Measurements from ENCODE around the gene CA4.

Gene CA4

DNA sequence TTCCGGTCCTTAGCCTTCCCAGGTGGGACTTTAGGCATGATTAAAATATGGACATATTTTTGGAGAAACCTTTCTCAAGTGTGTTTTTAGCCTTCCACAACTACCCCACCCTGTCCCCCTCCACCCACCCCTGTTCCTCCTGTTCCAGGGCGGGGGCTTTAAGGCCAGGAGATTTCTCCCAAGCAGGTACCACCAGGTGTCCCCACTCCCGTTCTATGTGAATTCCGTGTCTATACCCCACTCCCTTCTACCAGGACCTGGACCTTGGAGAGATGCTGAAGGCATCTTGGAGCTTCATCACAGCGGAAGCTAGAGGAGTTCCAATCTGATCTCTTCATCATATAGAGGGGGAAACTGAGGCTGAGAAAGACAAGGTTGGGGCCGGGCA lies 9.7 kb downstream of the CA4 start:
- DNase-seq (ENCODE audit: extremely low spot score) = no peak
- TF ChIP-seq, protein P1, sequence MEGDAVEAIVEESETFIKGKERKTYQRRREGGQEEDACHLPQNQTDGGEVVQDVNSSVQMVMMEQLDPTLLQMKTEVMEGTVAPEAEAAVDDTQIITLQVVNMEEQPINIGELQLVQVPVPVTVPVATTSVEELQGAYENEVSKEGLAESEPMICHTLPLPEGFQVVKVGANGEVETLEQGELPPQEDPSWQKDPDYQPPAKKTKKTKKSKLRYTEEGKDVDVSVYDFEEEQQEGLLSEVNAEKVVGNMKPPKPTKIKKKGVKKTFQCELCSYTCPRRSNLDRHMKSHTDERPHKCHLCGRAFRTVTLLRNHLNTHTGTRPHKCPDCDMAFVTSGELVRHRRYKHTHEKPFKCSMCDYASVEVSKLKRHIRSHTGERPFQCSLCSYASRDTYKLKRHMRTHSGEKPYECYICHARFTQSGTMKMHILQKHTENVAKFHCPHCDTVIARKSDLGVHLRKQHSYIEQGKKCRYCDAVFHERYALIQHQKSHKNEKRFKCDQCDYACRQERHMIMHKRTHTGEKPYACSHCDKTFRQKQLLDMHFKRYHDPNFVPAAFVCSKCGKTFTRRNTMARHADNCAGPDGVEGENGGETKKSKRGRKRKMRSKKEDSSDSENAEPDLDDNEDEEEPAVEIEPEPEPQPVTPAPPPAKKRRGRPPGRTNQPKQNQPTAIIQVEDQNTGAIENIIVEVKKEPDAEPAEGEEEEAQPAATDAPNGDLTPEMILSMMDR (IDR thresholded peaks at IDR 0.05; ENCODE audit: control extremely low read depth, extremely low read depth, low read depth, missing control alignments) = no peak
- ChIA-PET CTCF (no interaction called here), POLR2A (no interaction called here)

DNA sequence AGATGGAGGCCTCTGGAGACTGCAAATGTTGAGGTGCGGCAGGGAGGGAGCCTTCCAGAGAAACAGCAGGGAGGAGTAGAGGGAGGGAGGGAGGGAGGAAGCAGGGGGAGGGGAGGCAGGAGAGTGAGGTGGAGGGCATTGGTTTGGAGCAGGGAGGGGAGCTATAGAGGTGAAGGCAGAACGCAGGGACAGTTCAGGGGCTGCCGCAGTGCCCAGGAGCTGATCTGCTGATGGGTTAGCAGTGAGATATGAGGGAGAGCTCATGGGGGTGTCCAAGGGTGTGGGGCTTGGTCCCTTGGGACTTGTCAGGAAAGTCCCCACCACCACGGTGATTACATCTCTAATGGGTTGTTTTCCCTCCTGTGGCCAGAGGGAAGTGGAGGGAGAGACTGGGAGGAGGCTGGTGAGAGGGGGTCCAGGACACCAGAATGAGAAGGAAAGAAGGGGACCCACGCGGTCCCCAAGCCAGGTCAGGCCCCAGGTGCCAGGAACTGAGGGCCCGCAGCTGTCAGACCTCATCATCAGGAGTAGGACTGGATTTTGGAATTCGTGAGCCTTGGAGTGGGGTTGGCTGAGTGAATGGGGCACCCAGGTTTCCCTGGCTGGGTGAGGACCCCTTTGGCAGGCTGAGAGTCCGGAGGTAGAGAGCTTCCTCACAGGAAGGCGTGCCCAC lies 11.2 kb downstream of the CA4 start:
- peak; percentile 49 for DNase-seq (ENCODE audit: extremely low spot score)

GRCh38 chr17:60161598-60162330 lies 12.0 kb downstream of the CA4 start:
- CTCF ChIA-PET = interaction anchor here (0.7 to 1.6 kb wide), 2 partner anchors 23 to 259 kb away, joined by 3 to 4 read pairs; no protein-coding TSS in a partner anchor
- POLR2A ChIA-PET = no interaction called here
- DNase-seq (ENCODE audit: extremely low spot score) = peak; percentile 35
- TF ChIP-seq, protein P1 (IDR thresholded peaks at IDR 0.05; ENCODE audit: control extremely low read depth, extremely low read depth, low read depth, missing control alignments) = no peak

More for the DNA sequence above, 11.2 kb downstream of the CA4 start:
- POLR2A ChIA-PET = no interaction called here
- CTCF ChIA-PET = interaction anchor here (0.7 to 1.6 kb wide), 2 partner anchors 10 to 24 kb away, joined by 3 to 4 read pairs; no protein-coding TSS in a partner anchor
- TF ChIP-seq, protein P1 (IDR thresholded peaks at IDR 0.05; ENCODE audit: control extremely low read depth, extremely low read depth, low read depth, missing control alignments) = no peak

DNA sequence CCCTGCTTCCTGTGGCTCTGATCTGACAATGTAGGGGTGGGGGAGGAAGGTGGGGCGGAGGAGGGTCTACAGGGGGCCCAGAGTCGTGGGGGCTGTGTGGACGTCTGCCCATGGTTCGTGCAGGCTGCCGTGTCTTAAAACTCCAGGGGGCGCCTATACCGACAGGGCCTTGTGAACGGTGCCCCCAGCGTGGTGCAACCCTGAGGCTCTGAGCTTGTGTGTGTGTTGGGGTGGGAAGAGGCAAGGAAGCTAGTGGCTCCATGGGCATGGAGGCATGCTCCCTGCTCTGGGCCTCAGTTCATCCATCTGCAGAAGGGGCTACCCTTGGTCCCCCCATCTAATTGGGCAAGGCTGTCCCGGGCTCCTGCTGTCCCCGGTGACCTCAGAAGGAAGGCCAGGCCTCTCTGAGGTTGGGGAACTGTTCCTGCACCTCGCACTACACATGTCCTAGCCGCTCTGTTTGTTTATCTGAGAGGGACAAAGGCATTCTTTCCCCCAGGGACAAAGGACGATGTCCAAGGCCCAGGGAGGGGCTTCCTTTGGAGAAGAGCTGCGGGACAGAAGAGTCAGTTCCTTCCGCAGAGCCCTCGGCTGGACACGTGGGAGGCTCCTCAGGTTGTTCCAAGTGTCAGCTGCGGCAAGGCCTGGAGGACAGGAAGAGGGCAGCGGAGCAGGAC lies 13.5 kb downstream of the CA4 start:
- POLR2A ChIA-PET = no interaction called here

GRCh38 chr17:60164164-60164563 lies 14.4 kb downstream of the CA4 start:
- CTCF ChIA-PET = no interaction called here
- TF ChIP-seq, protein P1 (IDR thresholded peaks at IDR 0.05; ENCODE audit: control extremely low read depth, extremely low read depth, low read depth, missing control alignments) = no peak
- POLR2A ChIA-PET = no interaction called here
- DNase-seq (ENCODE audit: extremely low spot score) = no peak

More for the DNA sequence above, 13.5 kb downstream of the CA4 start:
- CTCF ChIA-PET = no interaction called here
- TF ChIP-seq, protein P1 (IDR thresholded peaks at IDR 0.05; ENCODE audit: control extremely low read depth, extremely low read depth, low read depth, missing control alignments) = no peak
- DNase-seq (ENCODE audit: extremely low spot score) = no peak

DNA sequence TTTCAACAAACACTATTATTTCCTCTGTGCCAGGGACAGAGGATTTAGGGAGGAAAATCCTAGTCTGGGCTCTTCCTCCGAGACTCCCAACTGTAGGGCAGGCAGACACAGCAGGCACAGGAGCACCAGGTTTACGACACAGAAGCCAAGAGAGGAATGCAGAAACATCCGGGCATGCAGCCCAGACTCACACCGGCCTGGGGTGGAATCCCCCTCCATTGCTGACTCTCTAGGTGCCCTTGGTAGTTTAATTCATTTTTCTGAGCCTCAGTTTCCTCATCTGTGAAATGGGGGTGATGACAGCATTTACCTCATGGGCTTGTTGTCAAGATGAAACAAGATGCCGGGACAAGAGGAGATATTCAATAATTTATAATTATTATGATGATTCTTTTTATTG lies 14.9 kb downstream of the CA4 start:
- no peak for DNase-seq (ENCODE audit: extremely low spot score)
- ChIA-PET POLR2A (no interaction called here), CTCF (no interaction called here)
- TF ChIP-seq, protein P1 (IDR thresholded peaks at IDR 0.05; ENCODE audit: control extremely low read depth, extremely low read depth, low read depth, missing control alignments) = no peak

All from GM10248 (cell line).